NCI-H1092 treated with DMSO at 0.1 percent for 48 hours (cell line): ENCODE measurements around the gene PTPRR.
A peak's percentile ranks its signal among the peaks of the same experiment; 100 is the strongest.

Experiments
- DNase-seq: peaks from one replicate; lab custom pipeline; 2025; lab: John Stamatoyannopoulos, UW

PTPRR gene

GRCh38 chr12:70918321-70918720 is 2.2 kb downstream of the PTPRR start:
- DNase-seq = no peak

DNA sequence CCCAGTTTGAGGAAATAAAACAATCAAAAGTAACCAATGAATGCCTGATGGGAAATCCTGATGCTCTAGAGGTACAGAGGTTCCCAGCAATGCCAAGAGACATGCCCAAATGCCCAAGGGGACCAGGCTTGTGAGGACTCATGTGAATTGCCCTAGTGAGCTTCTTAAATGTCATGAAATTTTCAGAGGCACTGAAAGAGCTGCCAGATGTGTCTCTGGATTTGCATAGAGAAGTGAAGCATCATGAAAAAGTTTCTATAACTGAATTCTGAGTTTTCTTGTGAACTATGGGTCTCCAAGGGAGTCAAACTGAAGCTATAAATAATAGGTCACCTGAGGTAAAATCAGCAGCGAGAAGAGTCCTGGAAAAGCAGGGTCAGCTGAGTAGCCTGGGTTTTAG is 9.9 kb downstream of the PTPRR start:
- DNase-seq = no peak

DNA sequence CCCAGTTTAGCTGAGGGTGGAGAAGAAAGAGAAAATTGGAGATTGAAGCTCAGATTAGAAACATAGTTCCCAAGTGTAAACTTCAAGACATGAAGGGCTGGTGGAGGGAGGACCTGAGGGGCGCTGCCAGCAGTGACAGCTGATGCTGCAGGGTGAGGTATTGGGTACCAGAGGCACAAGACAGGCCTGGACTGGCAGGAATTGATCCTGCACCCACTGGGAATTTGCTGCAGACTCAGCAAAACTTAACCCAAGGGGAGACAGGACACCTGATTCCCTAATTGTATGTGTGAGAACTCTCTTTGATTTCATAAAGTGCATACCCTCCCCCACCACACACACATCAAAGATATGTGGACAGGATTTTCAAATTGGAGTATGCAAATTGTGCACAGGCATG is 11.6 kb downstream of the PTPRR start:
- no peak for DNase-seq

- no peak for DNase-seq
Measured at GRCh38 chr12:70907412-70907811, 13.1 kb downstream of the PTPRR start.

GRCh38 chr12:70895956-70896355 is 24.6 kb downstream of the PTPRR start:
- DNase-seq = no peak

DNA sequence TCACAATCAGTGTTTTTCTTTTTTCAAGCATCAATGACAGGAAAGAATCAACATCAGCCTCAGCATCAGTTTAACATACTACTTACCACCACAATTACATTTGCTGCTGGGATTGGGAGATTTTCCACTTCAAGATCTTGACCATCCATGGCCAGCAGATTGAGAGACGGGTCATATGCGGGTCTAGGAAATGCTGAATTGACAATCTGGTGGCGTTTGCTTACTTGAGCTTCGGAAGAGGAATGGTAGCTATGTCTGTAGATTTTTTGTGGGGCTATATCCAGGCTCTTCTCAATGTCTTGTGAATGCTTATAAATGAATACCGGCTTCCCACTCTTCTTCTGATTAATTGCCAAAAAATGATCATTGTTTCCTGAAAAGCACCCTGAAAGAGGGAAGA is 27.9 kb downstream of the PTPRR start:
- DNase-seq = no peak

GRCh38 chr12:70890895-70891832 is 29.4 kb downstream of the PTPRR start:
- no peak for DNase-seq

- no peak for DNase-seq
Measured at GRCh38 chr12:70885956-70886355, 34.6 kb downstream of the PTPRR start.

GRCh38 chr12:70883855-70884254 is 36.7 kb downstream of the PTPRR start:
- DNase-seq = no peak

- no peak for DNase-seq
Measured at GRCh38 chr12:70880744-70881143, 39.8 kb downstream of the PTPRR start.

DNA sequence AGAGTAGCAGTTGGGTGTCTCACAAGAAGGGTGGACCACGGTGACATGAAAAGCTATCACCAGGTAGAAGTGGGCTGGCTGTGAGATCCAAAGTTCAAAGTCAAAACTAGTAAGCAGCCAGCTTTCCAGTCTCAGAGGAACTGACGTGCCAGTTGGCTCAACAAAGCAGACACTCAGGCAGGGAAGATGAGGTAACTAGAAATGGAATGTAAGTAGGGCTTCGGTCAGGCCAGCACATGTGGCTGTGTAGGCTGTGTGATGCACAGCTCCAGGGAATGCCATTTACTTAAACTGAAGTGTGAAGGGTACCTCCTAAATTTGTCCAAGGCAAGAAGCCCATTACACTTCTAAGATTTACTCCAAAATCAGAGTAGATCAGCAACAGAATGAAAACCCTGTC is 43.6 kb downstream of the PTPRR start:
- DNase-seq = no peak

DNA sequence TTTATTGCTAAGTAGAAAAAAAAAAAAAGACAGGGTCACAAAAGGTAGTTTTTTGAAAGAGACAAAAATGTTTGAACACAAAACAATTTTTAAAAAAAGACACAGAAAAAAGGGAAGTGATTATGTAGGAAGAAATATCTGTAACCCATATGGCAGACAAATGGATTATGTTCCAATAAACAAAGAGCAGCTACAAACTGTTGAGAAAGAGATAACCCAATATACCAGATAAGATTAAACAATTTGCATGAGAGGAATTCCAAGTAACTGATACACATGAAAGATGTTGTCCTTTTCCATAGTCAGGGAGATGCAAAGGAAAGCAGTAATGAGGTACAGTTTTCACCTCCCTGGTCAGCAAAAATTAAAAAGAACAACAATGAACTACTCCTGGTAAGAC is 44.9 kb downstream of the PTPRR start:
- DNase-seq = no peak

DNA sequence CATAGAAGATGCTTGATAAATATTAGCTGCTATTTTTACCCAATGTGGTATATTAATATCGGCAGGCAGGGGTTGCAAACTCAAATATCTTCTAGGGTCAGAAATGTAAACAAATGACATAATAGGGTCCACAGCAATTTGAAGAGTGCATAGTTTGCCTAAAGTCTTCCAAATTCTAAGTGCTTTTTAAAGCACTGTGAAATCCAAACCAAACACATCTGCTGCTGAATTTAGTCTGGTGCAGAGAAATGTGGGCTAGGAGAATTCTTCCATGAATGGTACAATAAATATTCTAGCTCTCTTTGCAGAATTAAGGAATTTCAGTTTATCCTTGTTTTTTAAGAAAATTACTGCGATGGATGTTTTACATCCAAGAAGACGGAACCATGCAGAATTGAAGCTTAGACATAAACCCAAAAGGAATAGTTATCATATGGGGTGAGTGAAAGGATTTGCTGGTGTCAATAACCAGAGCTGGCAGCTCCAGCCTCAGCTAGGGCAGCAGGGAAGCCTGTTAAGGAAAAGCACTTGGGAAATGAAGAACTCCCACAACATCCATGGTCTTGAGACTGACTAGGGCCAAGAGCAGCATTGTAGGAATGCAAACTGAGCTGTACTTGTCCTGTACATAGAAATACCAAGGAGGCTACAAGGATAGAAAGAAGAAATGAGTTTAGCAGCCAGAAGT is 65.5 kb downstream of the PTPRR start:
- DNase-seq = no peak

DNA sequence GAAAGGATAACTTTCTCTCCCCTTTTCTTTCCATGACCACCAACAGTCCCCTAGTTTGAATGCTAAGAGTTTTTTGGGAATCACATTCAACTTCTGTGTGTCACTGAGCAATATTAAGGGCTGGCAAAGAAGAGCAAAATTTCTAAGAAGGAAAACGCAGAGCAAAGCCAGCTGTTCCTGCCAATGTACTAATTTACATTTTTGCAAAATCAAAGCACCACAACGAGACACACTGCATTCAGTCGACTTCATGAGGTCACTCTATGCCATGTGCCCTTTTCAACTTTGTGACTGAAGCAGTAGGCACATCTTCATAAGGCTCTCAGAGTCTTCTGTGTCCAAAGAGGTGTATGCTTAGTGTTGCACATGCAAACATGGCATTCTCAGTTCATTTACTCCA is 66.4 kb downstream of the PTPRR start:
- DNase-seq = no peak

GRCh38 chr12:70853326-70853725 is 67.2 kb downstream of the PTPRR start:
- DNase-seq = no peak

GRCh38 chr12:70852416-70853150 is 68.0 kb downstream of the PTPRR start:
- no peak for DNase-seq

DNA sequence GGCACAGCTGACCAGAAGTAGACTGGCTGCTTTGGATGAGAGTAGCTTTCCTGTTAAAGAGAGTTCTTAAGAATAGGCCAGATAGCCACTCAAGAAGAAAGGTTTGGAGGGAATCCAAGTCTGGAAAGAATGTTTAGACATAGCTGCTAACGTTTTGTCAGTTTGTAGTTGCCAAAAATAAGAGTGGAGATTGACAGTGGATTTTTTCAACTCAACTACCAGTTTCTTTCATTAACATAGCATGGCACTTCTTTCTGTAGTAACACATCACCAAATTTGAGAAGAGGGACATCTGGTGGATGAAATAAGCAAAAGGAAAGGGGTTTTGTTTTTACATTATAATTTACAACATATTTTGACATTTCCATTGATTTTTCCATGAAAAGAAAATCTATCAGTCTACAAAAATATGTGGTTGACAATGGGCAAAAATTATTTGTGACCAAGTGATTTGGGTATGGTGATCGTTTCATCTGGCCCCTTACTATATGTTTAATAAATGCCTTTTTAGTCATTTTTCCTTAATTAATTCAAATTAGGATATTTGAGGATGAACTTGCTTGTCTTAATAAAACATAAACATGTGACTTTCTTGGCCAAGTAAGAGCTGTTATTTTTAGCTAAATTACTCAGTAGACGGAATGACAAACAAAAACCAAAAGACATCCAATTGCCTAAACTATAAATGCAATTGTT is 71.1 kb downstream of the PTPRR start:
- peak; percentile 23 for DNase-seq

DNA sequence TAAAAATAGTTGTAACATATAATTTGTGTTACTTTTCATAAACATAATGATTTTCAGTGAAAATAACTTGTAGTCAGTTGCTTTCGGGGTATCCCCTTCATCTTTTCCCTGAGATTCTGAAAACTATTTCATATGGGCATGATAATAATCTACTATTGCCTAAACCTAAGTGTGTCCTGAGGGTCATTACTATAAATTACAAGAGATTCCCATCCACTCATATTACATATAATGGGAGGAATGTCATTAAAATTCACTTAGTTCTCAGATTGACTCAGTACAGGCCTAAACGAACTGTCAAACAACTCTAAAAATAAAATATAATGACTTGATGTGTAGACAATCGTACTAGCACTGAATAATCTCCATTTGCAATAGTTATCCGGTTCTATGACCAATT is 72.7 kb downstream of the PTPRR start:
- no peak for DNase-seq

DNA sequence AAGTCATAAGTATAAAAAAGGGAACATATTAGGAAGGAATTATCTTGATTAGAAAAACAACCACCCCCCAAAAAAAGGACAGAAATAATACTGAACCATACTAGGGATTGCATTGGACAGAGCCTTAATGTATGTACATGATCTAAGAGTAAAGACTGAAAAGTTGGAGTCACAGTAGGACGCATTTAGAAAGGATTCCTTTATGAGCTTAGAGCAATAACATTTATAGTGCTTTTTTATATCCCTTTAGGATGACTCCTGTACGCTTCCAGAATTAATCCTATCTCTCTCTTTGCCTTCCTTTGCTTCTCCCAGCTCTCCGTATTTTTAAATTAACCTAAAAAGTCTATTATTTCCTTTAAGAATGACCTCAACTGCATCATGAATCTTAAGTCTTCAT is 75.3 kb downstream of the PTPRR start:
- DNase-seq = no peak

DNA sequence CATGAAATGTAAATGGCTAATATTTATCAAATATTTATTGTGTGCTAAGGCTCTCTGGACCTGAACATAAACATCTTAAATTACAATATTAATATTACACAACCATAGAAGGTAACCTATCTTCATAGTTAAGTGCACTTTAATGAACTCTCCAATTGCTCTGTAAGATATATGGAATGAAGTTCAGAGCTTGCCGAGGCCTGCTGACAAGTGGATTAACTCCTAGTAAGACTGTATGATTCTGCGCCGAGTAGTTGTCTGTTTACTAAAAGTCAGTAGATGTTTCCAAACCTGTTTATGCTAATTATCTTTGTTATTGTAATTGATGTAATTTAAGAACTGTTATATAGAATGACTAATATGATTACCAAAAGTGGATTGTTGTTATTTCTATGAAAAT is 77.2 kb downstream of the PTPRR start:
- no peak for DNase-seq

GRCh38 chr12:70842942-70843341 is 77.6 kb downstream of the PTPRR start:
- DNase-seq = no peak

- no peak for DNase-seq
Measured at GRCh38 chr12:70842136-70842535, 78.4 kb downstream of the PTPRR start.
